Sigmoid colon (tissue), 7 donors: ENCODE results near the gene MACF1. TPM values are rescaled to one million over a fixed set of nuclear protein-coding genes. Genes with fewer than 3 reads are reported as not detected.

Source experiments
- DNase-seq: peaks from one replicate; pipeline ENCODE4 v3.0.0-alpha.2; 2019
- H3K27ac ChIP-seq, 4 donors: fragments of 200-600 bp; sonication (generic); one replicate each; pipeline ENCODE4 v1.5.1; 2016 to 2019; ENCODE audit warnings: mild to moderate bottlenecking in 1 of 4
- H3K27me3 ChIP-seq, 3 donors: fragments of 200-600 bp; sonication (generic); one replicate each; pipeline ENCODE4 v1.5.1; 2019; ENCODE audit warnings: mild to moderate bottlenecking in 1 of 3
- H3K36me3 ChIP-seq, 4 donors: fragments of 200-600 bp; sonication (generic); one replicate each; pipeline ENCODE4 v1.5.1; 2016 to 2019
- H3K4me1 ChIP-seq, 4 donors: fragments of 200-600 bp; sonication (generic); one replicate each; pipeline ENCODE4 v1.5.1; 2017 to 2019
- H3K4me3 ChIP-seq, 4 donors: fragments of 200-600 bp; sonication (generic); one replicate each; pipeline ENCODE4 v1.5.1; 2017 to 2019; ENCODE audit warnings: mild to moderate bottlenecking in 2 of 4, moderate library complexity in 1 of 4
- H3K9me3 ChIP-seq, 4 donors: fragments of 200-600 bp in 3 of 4; sonication (generic) in 3 of 4; one replicate each; pipeline versions ENCODE4 v1.5.1 to v1.6.1; 2013 to 2019
- CTCF ChIP-seq, 4 experiments: fragments of 450-650 bp in 3 of 4; fragments of 200-600 bp in 1 of 4; IDR thresholded peaks; one replicate each; pipeline ENCODE4 v1.5.1; 2016 to 2019; ENCODE audit warnings: antibody characterized with exemption in 4 of 4, mild to moderate bottlenecking in 3 of 4, moderate library complexity in 2 of 4
- EP300 ChIP-seq, 4 donors: sonication (generic); formaldehyde crosslinking; IDR thresholded peaks; one replicate each; pipeline ENCODE4 v1.6.1; 2017; ENCODE audit warnings: antibody characterized with exemption in 4 of 4
- POLR2A ChIP-seq, 2 donors: fragments of 450-650 bp; IDR thresholded peaks; one replicate each; pipeline ENCODE4 v1.6.1; 2016; ENCODE audit warnings: antibody characterized with exemption in 2 of 2, mild to moderate bottlenecking in 2 of 2, moderate library complexity in 2 of 2
- POLR2AphosphoS5 ChIP-seq, 4 donors: sonication (generic); formaldehyde crosslinking; IDR thresholded peaks; one replicate each; pipeline ENCODE4 v1.6.1; 2017; ENCODE audit warnings: antibody characterized with exemption in 4 of 4
- WGBS, 2 donors: extraction: QIAGEN DNeasy Blood & Tissue Kit; methylation state at CpG; one replicate each; pipeline ENCODE4 v1.1.7; 2013; 5-methylcytosine and 5-hydroxymethylcytosine counted together
- intact Hi-C: fragments of 100-400 bp; cut with DNase I; formaldehyde crosslinking; loops from one replicate; pipeline ENCODE4 v1.15.1; 2023
- polyA plus RNA-seq, 3 donors: library from polyadenylated mRNA; stranded (reverse); fragments of 200-250 nt; gene quantifications; one replicate each; pipeline ENCODE4 v1.2.3, GENCODE V29; 2013
- total RNA-seq, 4 donors: library from RNA; depleted of rRNA; stranded (reverse); fragments of >200 nt; gene quantifications; one replicate each; pipeline ENCODE4 v1.1.0, GENCODE V29; 2016
- donor health status: healthy with polysubstance abuse.
- donor health status: Bipolar disorder and iron deficiency.
- donor health status: healthy.

The MACF1 gene
- total and polyA plus RNA-seq, 7 donors = 16.0 to 657 (median 292) TPM

- no peak for TF ChIP-seq CTCF (IDR thresholded peaks at IDR 0.05)
- no peak for TF ChIP-seq POLR2A (IDR thresholded peaks at IDR 0.05)
- no peak for TF ChIP-seq EP300 (IDR thresholded peaks at IDR 0.05)
- no peak for TF ChIP-seq POLR2AphosphoS5 (IDR thresholded peaks at IDR 0.05)
- no peak for DNase-seq
- Histone ChIP-seq H3K27me3 (no peaks in the 10 kb centered on the region), H3K4me3 (no peak overlapping the region), H3K27ac (peak overlapping the region in 1 of 4 donors; percentile 16), H3K4me1 (peaks cover 0 to 7% (median 6%) of the 10 kb centered on the region in 4 donors), H3K36me3 (peaks cover 0 to 4% (median 0%) of the 10 kb centered on the region in 4 donors), H3K9me3 (no peaks in the 10 kb centered on the region)
- 92 to 96% methylated on average over 2 of the region's 2 CpGs for WGBS, 2 donors
- intact Hi-C loops = no loop called here
Observed at GRCh38 chr1:39243302-39243701, 38.8 kb downstream of the MACF1 start.

GRCh38 chr1:39250460-39251240 lies 46.2 kb downstream of the MACF1 start:
- H3K4me1 ChIP-seq = peaks cover 0 to 54% (median 33%) of the 10 kb centered on the region in 4 donors
- WGBS, 2 donors = 90 to 94% methylated on average over 2 of the region's 2 CpGs
- intact Hi-C loops = no loop called here
- H3K27ac ChIP-seq = peak overlapping the region in 2 of 4 donors; percentile 1 to 37
- DNase-seq = no peak
- peaks cover 0 to 24% (median 7%) of the 10 kb centered on the region in 4 donors for H3K36me3 ChIP-seq
- no peaks in the 10 kb centered on the region for H3K27me3 ChIP-seq
- H3K9me3 ChIP-seq = no peaks in the 10 kb centered on the region
- TF ChIP-seq CTCF (IDR thresholded peaks at IDR 0.05) (no peak), EP300 (IDR thresholded peaks at IDR 0.05) (no peak), POLR2AphosphoS5 (IDR thresholded peaks at IDR 0.05) (peak in 1 of 4 donors; percentile 14)
- H3K4me3 ChIP-seq = no peak overlapping the region

- H3K4me1 ChIP-seq = peaks cover 0 to 63% (median 43%) of the 10 kb centered on the region in 4 donors
- peaks cover 0 to 43% (median 11%) of the 10 kb centered on the region in 4 donors for H3K36me3 ChIP-seq
Observed at GRCh38 chr1:39255222-39255621, 50.7 kb downstream of the MACF1 start.

GRCh38 chr1:39258146-39258924 lies 53.8 kb downstream of the MACF1 start:
- intact Hi-C loops = loop anchor here (2.0 kb wide), 2 partner anchors 54 to 156 kb away; partner anchors contain the start of gene MACF1
- peaks cover 0 to 55% (median 32%) of the 10 kb centered on the region in 4 donors for H3K4me1 ChIP-seq
- WGBS, 2 donors = 48 to 50% methylated on average over 7 of the region's 7 CpGs
- H3K27ac ChIP-seq = peak overlapping the region; percentile 63 to 82 (median 64)
- no peak overlapping the region for H3K4me3 ChIP-seq
- H3K36me3 ChIP-seq = peaks cover 0 to 44% (median 11%) of the 10 kb centered on the region in 4 donors
- H3K27me3 ChIP-seq = no peaks in the 10 kb centered on the region
- H3K9me3 ChIP-seq = no peaks in the 10 kb centered on the region
- TF ChIP-seq POLR2AphosphoS5 (IDR thresholded peaks at IDR 0.05) = peak in 2 of 4 donors; percentile 24 to 26
- TF ChIP-seq POLR2A (IDR thresholded peaks at IDR 0.05) = no peak
- TF ChIP-seq CTCF (IDR thresholded peaks at IDR 0.05) = peak; percentile 84 to 90 (median 88)
- TF ChIP-seq EP300 (IDR thresholded peaks at IDR 0.05) = no peak
- peak; percentile 93 for DNase-seq

More at GRCh38 chr1:39255222-39255621, 50.7 kb downstream of the MACF1 start:
- Histone ChIP-seq H3K27ac (peak overlapping the region; percentile 23 to 59 (median 45)), H3K9me3 (no peaks in the 10 kb centered on the region), H3K27me3 (no peaks in the 10 kb centered on the region), H3K4me3 (no peak overlapping the region)
- DNase-seq = no peak
- TF ChIP-seq POLR2AphosphoS5 (IDR thresholded peaks at IDR 0.05) = no peak
- TF ChIP-seq POLR2A (IDR thresholded peaks at IDR 0.05) = no peak
- no peak for TF ChIP-seq EP300 (IDR thresholded peaks at IDR 0.05)
- TF ChIP-seq CTCF (IDR thresholded peaks at IDR 0.05) = no peak
- intact Hi-C loops = no loop called here
- WGBS, 2 donors = 49 to 78% methylated on average over 1 of the region's 1 CpG
